Measurements from ENCODE around the gene TRIP4.

The TRIP4 gene

DNA sequence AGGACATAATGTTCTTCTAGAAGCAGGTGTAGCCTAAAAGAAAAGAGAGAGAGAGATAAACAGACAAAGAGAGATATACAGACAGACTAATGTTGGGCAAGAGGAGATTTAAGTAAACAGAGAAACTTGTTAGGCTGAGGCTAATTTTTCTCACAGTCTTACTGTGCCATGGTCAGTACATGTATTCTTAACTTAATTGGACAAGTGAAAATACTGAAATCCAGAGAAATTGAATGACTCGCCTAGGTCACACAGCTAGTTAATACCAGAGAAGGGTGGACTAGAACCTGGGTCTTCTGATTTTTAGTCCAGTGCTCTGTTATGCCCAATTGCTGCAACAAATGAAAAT is 66.0 kb downstream of the TRIP4 start:
- DNase-seq: no peak

DNA sequence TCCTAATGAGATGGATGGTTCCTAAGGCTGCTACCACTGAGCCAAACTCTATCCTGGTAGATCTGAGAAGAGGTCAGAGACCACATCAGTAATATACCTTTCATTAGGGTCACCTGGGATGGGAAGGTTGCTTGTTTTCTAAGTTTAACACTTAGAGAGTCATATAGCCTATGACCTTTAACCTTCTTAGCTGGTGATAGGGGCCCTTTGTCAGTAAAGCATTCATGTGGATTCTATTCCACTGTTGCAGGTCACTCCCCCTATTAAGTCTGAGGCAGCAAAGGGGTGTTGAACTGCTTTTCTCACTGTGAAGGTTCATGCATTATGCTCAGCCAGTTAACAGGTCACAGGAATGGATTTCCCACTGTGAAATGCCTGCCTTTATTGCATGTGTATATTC is 66.6 kb downstream of the TRIP4 start:
- no peak for DNase-seq

DNA sequence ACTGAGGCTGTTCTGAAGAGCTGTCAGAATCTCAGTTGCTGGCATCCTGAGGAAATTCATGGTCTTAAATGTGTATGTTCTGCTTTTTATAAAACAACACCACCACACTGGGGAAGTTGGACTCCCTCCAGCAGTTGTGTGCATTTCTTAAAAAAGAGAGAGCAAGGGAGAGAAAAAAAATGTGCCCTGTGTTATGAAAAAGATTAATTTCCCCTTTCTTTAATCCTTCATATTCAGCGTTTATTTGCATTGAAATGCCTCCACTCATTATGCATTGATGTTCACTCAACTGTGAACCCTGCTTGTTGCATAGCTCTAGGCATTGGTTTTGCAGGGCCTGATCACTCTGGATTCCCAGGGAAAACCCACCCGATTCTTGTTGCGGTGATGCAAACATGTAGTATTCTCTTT is 68.3 kb downstream of the TRIP4 start:
- peak; percentile 91 for DNase-seq

DNA sequence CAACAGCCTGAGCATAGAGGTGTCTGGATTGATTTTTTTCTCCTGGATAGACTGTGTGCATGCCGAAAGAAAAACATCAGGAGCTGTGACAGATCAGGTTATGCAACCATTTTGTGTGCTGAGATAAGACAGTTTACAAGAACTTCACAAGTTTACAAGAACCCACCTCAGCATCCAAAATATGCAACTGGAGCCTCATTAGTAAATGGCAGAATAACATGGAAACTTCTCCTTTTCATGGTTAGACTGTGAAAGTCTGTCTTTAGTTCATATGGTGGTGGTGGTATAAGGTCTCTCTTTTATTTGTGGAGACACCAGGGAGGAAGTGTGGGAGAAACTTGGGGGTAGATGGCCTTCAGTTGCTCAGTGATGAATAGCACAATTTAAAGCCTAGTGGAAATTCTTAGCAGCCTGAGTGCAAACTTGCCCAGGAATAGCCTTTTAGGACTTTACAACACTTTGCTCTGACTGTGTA is 69.0 kb downstream of the TRIP4 start:
- peak; percentile 58 for DNase-seq

DNA sequence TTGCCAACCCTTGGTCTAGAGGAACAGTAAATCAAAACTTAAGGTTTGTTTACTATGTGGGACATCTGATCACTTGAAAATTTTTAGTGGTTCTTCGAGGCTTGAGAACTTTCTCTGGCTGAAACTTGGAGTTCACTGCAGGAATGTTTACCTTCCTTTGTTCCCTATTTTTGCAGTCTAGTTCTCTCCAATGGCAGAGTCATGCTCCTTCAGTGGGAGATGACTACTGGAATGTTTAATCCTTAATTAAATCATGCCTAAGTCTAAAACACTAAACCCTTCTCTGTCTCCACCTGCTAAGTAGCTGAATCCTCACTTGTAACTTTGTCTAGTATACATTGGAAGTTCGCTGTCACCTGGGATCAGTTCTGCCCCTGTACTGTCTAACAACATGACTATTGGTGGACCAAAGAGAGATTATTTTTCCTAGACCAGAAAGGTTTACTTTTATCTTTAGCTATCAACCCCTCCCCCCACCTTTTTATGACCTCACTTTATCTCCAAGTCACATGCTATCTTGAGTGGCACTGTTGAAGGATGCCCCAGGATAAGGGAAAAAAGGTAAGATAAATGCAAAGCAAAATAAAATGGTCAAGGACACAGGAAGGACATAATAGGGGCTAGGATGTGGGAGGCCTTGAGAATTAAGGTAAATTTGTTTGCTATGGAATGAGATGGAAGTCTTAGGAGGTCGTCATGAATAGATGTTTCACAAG is 71.6 kb downstream of the TRIP4 start:
- peak; percentile 27 for DNase-seq

DNA sequence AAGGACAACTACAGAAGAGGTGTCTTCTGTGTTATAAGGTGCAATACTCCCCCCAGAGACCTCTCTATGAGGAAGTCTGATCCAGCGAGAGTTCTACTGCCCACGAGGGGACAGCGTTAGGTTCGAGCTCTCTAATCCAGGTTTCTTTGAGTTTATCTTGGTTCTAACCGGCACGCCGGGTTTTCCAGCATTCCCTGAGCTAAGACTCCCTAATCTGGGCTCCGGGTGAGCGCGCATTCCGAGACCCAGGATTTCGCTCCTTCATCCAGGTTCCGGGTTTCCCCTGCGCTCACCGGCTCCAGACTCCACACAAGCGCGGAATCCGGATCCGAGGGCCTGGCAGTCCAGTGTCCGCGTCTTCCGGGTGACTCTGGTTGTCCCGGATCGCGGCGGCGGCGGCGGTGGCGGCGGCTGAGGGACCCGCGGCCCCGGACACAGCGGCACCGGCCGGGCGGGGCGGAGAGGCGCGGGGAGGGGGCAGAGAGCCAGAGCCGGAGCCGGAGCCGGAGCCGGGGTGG is 72.6 kb downstream of the TRIP4 start, which contains the start of gene ZNF609:
ZNF609 (plus strand) TSS at position 373 of the 518 bp plus-strand sequence. CDS start 38,842 bp downstream, outside the sequence.
- DNase-seq: peak; percentile 94

DNA sequence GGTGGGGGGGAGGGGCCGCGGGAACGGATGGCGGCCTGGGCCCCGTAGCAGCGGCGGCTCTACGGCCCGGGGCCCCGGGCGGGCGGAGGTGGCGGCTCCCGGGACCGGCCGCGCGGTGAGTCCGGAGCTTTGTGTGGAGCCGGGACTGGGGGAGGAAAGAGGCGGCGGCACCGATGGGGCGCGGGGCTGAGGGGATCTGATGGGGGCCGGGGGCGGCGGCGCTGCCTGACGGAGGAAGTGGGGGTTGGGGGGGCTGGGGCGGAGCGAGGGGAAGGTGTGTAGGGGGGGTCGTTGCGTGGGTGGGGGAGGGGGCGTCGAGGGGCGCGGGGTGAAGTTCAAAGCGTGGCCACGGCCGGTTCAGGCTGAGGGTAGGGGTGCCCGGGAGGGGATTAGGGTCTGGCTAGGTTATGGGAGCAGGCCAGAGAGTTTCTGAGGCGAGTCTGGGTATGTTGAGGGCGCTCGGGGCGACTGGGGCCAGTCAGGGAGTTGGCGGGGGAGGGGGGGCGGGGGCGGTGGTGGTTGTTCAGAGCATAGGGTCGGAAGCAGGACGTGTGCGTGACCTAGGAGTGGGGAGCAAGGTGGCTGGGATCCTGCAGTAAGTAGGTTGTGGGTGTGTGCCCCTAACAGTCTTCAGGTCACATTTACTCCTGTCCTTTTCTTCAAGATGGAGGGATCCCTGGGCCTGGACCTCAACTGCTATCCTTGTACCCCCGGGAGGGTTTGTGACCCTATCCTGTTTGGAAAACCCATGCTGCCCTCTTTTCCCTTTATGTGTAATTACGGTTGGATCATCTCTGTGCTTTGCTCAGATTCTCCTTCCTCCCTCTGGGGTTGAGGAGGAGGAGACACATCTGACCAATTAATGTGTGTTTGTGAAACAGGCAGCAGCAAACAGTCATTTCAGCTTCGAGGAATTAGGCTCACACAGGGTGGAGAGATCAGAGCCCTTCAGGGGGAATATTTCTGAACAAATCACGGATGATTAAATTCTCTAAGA is 73.4 kb downstream of the TRIP4 start:
- peak; percentile 78 for DNase-seq

DNA sequence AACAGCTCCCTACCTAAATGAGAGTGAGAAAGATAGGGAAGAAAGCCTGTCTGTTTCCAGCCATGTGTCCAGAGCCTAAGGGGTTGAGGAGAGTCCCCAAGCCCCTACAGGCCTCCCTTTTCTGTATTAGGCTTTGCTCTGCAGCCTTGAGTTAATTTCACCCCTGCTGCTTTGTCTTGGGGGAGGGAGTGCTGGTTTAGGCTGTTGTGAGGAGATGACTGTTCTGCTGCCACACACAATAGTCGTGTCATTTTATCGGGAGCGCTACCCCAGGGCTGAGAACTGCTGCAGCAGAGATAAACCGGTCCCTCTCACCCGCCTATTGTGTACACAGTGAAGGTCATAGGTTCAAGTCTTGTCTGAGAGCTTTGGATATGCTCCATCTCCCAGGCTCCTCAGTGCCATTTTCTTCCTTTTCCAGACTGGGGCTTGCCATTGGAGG is 74.1 kb downstream of the TRIP4 start:
- peak; percentile 83 for DNase-seq

DNA sequence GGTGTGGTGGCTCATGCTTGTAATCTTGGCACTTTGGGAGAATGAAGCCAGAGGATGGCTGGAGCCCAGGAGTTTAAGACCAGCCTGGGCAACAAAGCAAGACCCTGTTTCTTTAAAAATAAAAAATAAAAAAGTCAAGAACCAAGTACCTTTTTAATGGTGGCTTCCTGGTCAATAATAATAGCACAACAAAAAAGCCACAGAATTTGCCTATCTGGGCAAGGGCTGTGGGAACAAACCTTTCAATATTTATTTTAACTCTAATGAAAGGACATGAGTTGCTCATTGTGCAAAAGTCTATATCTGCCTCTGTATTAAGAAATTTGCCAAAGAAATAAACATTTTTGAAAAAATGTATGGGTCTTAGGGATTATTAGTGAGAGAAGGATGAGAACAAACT is 74.9 kb downstream of the TRIP4 start:
- no peak for DNase-seq

DNA sequence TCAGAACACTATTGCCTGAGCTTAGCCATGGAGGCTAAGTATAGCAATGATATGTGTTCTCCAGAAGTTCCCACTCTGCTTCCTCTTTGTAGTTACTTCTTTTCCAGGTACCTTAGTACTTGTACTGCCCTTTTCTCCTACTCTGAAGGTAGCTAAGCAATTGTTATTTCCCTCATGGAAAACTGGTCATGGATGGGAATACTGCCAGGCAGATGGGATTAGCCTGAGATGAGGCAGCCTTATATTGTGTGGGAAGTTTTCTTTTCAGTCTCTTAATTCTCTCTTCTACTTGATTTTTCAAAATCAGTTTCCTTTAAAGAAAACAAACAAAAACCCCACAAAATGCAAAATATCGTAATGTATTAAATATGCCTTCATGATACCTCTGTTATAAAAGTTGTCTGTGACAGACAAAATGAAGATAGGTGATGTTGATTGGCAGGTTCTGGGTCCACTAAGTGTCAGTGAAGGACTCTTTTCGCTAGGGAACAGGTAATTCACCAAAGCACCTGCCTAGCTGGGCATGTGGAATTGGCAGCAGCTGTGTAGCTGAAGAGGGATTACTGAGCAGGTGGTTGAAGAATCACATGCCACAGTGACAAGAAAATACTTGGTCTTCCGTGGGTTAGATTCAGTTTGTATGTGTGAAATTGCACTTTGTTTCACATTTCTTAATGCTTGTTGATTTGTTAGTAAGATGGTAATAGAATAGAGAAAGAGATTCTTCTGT is 76.8 kb downstream of the TRIP4 start:
- no peak for DNase-seq

DNA sequence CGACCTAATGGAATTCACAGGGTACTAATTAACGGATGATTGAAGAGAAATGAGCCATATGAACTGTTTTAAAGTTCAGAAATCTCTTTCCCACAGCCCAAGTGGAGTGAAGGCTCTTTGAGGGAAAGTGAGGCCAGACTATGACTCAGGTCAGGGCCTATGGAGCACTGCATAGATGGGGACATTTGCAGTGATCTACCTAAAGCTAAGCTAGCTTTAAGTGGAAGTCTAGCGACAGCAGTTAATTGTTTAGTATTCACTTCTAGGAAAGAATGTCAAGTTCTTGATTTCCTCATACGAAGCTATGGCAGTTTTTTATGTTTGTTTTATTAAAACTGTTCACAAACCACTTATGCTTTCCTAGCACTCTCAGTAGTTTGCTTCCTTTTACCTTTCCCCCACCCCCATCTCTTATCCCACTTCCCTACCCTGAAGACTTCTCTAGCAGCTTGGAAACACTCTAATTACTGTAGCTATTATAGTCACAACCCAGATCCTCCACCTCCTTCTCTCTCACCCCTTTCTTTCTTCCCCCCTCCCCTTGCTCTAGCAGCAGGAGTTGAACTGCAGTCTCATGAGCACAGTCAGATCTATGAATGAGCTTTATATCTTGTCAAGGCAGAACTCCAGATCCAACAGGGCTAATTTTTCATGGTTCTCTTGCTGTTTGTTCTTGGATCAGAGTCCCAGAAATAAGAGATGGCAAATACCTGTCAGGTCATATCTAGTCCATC is 78.9 kb downstream of the TRIP4 start:
- no peak for DNase-seq

DNA sequence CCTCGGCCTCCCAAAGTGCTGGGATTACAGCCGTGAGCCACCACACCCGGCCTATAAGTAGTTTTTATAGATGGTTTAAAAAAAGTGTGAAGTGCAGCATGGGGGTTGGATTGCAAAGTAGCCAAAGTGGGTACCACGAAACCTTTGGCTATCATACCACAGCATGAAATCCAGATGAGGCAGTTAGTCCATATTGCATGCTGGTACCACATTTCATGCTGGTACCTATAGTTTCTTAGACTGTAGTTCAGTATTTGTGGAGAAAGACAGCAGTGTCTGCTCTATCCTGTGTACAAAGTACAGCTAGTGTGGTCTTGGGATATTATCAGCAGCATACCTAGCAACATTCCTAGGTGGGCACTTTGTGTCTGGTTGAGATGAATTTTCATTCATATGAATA is 84.5 kb downstream of the TRIP4 start:
- no peak for DNase-seq

DNA sequence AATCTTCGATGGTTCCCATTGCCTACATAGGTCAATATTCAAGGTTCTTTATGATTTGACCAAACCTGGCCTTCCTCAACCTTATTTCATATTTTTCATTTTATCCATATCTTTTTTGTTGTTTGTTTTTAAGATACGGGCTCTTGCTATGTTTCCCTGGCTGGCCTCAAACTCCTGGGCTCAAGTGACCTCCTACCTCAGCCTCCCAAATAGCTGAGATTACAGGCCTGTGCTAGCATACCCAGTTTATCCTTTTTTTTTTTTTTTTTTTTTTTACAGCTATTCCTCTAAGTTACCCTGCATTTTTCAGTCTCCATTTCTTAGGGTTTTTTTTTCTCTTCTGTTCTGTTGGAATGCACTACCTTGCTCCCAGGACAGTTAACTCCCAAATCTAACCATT is 87.2 kb downstream of the TRIP4 start:
- no peak for DNase-seq

DNA sequence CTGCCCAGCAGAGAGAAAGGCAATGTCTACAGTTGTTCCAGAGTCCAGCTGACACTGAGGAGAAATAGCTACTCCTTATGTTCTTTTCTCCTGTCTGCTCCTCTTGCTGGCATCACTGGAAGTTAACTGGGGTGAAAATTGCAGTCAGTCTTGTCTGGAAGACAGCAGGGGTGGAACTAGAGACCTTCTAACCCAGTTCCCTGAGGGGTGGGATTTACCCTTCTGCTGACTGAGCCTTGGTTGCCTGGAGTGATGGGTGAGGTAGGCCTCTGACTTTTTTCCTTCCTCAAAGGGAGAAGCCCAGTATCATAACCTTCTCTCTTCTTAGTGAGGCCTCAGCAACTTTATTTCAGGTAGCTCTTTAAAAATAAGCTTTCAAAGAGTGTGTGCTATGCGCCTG is 88.9 kb downstream of the TRIP4 start:
- no peak for DNase-seq

DNA sequence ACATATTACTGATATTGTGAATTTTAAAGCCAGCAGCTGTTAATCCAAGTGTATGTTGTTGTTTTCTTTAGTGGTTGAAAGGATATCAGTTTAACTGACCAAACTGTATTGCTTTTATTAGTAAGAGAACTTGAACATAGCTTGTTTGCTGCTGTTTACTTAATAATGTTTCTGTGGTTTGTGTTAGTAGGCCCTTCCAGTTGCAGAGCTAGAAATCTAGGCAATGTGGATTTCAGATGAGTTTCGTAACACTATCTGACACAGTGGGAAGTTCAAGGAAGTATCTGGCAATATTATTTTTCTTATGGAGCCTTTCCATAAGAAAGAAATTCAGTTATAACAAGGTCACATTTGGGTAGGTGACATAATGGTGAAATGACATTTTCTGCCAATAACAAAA is 91.2 kb downstream of the TRIP4 start:
- DNase-seq: no peak

DNA sequence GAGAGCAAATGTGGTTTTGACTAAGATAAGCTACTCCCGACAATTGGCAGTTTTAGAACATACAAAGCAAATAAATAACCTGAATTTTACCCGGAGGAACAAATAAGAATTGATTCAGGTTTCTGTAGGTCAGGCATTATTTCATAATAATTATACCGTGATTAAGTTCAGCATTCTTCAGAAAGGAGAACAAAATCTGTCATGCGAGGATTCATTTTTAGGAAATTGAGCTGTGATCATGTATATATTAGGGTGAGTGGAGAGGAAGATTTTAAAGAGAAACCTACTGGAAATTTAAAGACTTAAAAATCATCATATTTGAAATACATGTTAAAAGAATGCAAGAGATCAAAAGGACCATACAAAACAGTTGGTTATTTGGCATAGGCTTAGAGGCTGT is 93.3 kb downstream of the TRIP4 start:
- no peak for DNase-seq

DNA sequence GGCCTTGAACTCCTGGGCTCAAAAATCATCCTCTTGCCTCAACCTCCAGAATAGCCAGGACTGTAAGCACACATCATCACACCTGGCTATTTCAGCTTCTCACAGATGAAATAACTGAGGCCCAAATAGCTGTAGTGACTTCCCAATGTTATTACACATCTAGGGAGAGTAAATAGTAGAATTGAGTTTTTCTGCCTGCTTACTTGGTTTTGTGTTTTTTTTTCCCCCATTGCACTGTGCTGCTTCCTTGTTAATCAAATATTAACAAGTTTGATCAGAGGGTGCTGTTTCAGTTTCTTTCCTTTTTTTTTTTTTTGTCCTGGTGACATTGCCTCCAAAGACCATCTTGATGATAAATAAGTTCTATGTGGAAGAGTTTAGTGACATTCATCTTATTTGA is 96.1 kb downstream of the TRIP4 start:
- no peak for DNase-seq

DNA sequence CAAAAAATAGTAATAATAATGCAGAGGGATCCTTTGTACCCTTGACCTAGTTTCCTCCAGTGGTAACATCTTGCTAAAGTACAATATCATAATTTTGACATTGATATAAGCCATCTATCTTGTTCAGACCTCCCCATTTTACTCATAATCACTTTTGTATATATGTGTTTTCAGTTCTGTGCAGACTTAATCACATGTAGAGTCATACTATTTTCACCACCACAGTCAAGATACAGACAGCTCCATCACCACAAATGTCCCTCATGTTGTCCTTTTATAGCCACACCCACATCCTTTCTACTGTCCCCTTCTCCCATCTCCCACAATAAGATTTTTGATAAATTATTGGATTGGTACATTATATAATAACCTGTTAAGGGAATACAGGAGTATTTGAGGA is 98.2 kb downstream of the TRIP4 start:
- DNase-seq: no peak

DNA sequence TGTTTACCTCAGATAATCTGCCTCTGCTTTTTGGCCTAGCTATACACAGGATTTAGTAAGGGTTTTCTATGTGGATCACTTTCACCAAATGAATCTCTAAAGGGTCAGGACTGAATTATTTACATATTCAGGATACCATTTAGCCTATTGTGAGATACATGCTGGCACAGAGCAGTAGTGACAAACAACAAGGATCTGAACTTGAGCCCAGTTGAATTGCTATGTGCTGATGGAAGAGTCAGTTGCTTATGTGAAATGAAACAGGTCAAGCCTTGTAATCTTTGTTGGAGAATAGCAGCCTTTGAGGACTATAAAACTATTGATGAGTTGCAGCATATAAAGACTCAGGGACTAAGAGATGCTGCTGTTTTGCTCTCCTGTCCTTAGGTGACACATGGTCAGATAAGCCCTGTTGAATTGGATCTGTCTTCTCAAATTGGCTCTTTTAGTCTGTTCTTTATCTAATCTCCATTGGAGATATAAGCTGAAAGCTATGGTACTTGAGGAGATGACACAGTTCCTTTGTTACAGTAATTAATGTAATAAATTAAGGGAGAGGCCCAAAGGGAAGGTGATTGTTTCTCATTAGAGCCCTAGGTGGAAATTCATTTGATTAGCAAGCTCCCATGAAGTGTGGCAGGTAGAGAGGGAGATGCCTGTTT is 103.1 kb downstream of the TRIP4 start:
- no peak for DNase-seq

DNA sequence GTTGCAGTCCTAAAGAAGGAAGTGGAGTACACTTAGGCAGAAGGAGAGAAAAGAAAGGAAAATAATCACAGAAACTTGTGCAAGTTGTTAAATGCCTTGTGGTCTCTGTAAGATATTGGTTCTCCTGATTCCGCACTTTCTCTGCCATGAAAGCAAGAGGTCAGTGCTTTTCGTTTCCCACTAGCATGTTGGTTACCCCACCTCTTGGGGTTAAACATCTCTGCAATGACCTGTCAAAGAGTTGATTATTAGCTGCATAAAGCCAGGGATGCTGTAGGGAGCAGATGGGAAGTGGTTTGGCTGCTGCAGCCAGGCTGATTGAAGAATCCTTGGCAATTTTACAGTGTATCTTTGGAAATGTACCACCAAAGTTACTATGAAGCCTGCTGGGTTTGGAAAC is 106.0 kb downstream of the TRIP4 start:
- DNase-seq: no peak

DNA sequence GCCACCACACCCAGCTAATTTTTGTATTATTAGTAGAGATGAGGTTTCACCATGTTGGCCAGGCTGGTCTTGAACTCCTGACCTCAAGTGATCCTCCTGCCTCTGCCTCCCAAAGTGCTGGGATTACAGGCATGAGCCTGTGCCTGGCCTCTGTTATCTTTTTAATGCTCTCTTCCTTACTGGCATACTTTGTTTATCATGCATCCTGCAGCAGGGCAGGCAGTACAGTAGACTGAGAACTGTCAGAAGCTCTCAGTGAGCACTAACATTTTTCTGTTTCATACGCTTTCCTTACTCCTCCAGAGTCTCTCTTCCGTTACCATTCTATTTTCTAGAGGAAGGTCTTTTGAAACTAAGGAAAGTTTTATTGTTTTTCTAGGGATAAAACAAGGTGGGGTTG is 108.3 kb downstream of the TRIP4 start:
- peak; percentile 64 for DNase-seq
